ENCODE measurements around the gene GMDS. TPM values are rescaled to one million over a fixed set of nuclear protein-coding genes. Genes with fewer than 3 reads are reported as not detected.

Gene GMDS
- total and polyA plus RNA-seq, 2 of the 13 experiments (the other 11 are each of a cell fraction or from before 2014, with no cell fraction given): 64.4 to 112 TPM

GRCh38 chr6:2245877-2246863 is 765 bp upstream of the GMDS start (continued):
- TF ChIP-seq ARNTL (CRISPR knock-in tag; IDR thresholded peaks at IDR 0.05) (no peak), CCDC6 (CRISPR knock-in tag; IDR thresholded peaks at IDR 0.05) (0 out of 2 replicates have a peak, but pooled peaks have one; percentile 26), NCOA2 (CRISPR knock-in tag; IDR thresholded peaks at IDR 0.05) (no peak; the same call in 1 of the 2 replicates), TRAFD1 (CRISPR knock-in tag; IDR thresholded peaks at IDR 0.05; ENCODE audit: borderline replicate concordance) (no peak), ZNF383 (CRISPR knock-in tag; IDR thresholded peaks at IDR 0.05; ENCODE audit: borderline replicate concordance) (no peak), KIAA2018 (CRISPR knock-in tag; IDR thresholded peaks at IDR 0.05; ENCODE audit: borderline replicate concordance) (no peak), SNAPC5 (CRISPR knock-in tag; IDR thresholded peaks at IDR 0.05; ENCODE audit: borderline replicate concordance) (no peak), PBX3 (CRISPR knock-in tag; IDR thresholded peaks at IDR 0.05; ENCODE audit: borderline replicate concordance) (no peak), SYNCRIP (IDR thresholded peaks at IDR 0.05; ENCODE audit: insufficient read depth, low read depth, low read length) (no peak), SP4 (CRISPR knock-in tag; IDR thresholded peaks at IDR 0.05) (no peak), ZNF354B (CRISPR knock-in tag; IDR thresholded peaks at IDR 0.05) (no peak), ZNF367 (CRISPR knock-in tag; IDR thresholded peaks at IDR 0.05; ENCODE audit: borderline replicate concordance) (no peak)
- TF ChIP-seq, protein P1, sequence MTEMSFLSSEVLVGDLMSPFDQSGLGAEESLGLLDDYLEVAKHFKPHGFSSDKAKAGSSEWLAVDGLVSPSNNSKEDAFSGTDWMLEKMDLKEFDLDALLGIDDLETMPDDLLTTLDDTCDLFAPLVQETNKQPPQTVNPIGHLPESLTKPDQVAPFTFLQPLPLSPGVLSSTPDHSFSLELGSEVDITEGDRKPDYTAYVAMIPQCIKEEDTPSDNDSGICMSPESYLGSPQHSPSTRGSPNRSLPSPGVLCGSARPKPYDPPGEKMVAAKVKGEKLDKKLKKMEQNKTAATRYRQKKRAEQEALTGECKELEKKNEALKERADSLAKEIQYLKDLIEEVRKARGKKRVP (CRISPR knock-in tag; IDR thresholded peaks at IDR 0.05): peak in 1 of 2 experiments; percentile 43; a peak in 1 of 4 replicates
- TF ChIP-seq, protein P2, sequence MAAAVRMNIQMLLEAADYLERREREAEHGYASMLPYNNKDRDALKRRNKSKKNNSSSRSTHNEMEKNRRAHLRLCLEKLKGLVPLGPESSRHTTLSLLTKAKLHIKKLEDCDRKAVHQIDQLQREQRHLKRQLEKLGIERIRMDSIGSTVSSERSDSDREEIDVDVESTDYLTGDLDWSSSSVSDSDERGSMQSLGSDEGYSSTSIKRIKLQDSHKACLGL (CRISPR knock-in tag; IDR thresholded peaks at IDR 0.05): peak; percentile 88
